Left hindlimb (tissue), 1 donor: ENCODE data around the gene DCANP1.
A peak's percentile ranks its signal among the peaks of the same experiment; 100 is the strongest.

Source experiments
- DNase-seq: peaks from one replicate; pipeline ENCODE4 v3.0.0-alpha.2; 2018

The DCANP1 gene

DNA sequence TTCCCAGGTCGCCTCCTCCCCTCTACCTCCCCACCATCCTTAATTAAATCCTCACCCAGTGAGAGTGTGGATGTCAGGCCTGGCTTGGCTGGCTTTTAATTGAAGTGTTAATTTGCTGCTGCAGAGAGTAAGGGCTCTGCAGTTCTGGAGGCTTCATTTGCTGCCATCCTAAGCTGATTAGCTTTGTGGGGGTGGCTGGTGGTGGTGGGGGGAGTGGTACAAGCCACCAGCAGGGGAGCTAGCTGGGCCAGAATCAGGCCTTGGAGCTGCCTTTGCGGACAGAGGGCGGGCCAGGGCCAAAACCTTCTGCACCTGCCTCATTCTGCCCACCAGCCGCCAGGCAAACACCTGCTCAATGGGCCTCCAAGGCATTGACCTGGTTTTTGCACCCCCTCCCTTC is 31.8 kb upstream of the DCANP1 start:
- DNase-seq, result no peak

DNA sequence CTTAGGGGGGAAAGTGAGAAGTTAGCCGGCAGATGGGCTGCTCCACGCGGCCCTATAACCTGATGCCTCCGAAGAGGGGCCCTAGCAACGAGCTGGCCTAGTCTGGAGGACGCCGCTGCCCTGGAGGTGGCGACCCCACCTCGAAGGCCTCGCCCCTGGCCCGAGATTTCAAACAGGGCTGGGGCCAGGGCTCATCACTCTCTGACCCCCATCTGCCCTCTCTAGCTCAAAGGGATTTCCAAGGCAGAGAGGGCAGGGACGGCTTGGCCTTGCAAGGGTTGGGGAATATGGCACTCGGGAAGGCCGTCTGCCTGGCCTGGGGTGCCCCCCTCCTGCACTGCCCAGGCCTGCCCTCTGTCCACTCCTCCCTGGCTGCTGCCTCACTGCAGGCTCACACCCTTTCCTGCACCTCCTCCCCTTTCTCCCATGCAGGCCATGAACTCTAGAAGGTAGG is 30.5 kb upstream of the DCANP1 start:
- no peak for DNase-seq

DNA sequence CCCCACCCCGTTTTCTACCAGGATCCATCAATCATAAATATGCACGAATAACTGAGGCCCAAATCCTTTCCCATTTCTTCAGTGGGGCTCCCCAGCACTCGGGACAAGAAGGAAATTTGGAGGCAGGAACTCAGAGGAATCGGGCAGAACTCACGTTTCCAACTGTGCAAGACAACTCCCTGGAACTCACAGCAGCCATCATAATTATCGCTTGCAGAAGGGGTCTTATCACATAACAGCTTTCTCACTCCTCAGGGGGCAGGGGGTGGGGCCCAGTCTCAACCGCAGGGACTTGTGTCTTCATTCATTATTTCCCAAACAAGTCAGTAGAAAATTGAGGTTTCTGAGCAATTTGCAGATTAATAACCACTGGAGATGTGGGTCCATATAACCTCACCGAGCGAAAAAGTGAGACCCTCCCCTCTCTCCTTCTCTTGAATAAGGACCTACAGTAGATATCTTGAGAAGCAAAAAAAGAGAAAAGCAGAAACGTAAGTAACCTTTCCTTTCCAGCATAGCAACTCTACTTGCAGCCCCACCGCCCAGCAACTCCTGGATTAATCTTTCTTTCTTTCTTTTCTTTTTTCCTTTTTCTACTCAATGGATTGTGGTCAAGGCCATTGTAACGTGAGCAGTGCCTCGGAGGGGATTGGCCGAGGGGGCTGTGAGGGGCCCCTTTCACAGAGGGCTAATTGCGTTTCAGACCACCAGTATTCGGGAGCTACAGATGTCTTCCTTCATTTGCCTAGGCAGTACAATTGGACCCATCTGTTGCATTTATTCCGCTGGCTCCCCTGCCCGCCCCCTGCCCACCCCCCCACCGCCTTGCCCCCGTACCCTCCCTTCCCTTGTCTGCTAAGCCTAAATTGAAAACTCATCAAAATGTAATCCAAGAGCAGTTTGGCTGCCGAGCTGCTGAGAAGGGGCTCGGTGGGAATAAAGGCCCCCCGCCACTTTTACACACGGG is 29.8 kb upstream of the DCANP1 start:
- DNase-seq, result no peak

DNA sequence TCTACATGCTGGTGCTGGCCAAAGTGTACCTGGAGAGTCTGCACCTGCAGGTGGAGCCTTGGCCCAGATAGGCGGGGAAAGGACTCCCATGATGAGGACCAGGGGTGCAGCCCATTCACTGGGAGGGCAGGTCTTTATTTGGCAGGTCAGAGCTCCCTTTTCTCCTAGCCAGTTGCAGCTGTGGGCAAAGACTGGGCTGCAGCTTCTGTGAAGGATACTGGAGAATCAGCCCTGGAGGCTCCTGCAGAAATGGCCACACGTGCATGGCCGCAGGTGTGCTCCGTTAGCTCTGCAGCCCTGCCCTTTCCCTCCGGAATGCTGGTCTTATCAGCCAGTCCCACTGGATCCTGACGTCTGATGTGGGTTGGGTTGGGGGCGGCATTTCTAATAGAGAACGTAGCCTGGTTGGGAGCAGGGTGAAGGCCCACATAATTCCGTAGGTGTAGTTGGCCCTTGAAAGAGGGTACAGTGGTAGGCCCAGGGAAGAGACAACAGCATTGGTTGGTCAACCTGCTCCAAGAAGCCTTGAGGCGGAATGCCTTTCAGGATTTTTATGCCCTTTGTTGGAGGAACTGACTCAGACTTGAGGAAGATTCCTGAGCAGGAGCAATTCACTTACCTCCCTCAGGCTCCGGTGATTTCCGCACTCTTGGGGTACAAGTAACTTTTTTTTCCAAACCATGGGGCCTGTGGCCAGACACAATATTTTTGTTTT is 27.0 kb upstream of the DCANP1 start:
- no peak for DNase-seq

DNA sequence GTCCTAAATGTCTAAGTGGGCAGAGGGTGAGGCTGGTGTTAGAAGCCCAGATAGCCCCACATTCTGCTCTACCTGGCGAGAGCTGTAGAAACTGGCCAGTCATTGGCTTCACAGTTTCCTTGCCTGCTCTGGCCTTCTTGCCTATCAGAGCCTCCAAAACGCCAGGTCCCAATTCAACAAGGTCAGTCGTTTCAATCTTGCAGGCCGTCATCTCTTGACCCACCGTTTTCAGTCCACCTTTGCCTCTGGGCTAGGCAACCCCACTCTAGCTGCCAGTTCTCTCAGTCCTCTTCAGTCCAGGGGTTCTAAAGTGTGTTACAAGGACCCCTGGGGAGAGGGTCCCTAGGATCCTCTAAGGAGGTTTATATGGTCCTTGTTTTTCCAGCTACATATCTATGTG is 25.0 kb upstream of the DCANP1 start:
- DNase-seq, result no peak

DNA sequence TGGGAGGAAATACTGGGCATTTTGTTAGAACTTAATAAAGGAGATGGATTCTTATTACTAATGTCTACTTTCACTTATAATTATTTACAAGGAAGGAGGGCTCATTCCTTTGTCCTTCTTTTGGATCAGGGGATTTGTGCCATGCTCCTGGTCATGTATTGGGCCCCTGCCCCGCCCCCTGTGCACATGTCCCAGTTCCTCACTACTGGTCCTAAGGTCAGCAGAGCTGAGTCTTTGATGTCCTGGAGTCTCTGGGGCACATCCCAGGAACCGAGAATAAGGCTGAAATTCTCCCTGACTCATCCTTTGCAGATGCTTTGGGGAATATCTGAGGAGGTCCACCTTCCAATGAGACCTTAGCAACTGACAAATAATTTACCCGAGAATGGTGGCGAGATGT is 24.6 kb upstream of the DCANP1 start:
- no peak for DNase-seq

DNA sequence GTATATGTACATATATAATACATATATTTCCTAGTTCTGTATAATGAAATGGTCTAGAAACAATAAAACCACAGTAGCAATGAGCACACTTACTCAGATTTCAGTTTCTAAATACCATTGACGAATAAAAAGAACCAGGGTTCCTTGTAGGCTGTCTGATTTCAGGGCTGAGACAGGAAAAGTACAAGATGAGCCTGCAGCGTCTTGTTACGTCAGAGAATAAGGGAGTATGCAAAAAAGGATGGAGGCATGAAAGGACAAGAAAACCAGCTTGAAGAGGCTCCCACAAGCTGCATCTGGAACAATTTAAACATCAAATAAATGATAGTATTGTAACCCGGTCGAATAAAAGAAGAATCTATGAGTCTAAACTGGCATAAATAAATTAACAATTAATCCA is 22.8 kb upstream of the DCANP1 start:
- no peak for DNase-seq

DNA sequence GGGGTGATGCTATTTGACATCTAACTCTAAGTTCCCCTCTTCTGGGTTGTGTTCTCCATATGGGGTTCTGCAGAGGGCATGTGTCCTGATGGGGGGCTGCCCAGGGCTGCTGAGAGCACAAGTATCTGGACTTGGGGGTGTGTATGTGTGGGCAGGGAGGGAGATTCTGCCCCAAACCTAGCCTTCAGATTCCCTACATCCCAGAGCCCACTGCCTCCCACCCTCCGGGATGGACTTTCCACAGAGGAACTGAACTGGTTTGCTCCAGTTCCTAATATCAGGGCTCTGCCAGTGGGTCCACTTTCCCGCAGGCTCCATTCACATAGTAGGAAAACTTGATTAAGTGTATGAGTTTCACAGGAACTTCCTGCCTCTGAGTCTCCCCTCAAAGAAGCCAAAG is 21.4 kb upstream of the DCANP1 start:
- DNase-seq, result no peak

DNA sequence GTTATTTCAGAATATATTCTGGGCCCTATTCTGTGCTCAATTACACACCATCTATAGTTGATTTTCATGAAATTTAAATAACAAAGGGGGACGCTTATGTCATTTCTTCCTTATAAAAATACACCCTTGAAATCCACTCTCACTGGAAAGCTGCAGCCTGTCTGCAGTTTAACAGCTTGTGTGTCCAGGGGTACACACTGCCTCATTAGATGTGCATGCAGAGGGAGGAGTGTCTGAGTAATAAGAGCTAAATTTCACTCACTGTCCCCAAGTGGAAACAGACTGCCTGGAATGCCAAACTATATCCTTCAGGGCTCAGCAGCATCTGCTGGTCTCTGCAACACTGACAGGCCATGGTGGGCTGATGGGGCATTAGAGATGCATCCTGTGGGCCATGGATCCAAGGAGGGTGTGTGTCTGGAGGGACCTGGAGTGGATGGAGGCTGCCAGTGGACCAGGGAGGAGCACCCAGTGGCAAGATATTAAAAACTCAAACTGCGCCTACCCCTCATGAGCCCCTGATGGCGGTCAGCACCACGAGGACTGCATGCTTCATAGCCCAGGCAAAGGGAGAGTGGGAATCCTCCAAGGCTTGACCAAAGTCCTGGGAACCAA is 20.8 kb upstream of the DCANP1 start:
- DNase-seq, result no peak

DNA sequence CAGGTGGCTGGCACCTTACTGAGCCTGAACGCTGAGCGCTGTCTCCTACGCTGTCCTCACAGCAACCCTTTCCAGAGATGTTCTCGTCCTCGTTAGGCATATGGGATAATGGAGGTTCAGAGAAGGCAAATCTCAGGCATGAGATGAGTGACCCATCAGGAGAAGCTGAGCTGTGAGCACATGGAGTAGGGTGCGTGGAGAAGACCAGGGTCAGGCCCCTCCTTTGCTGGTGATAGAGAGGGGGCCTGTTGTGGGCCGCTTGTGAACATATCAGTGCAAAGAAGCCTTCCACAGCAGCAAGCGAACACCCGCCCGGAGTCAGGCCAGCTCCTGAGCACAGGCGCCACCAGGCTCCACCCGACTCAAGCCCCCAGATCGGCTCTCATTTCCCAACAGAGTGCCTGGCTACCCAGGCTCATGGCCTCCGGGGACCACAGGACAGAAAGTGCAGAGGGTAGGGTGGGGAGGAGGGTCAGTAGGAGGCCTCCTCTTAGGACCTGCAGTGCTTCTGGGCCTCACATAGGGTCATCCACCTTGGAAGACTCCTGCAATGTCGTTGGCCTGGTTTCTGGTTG is 20.0 kb upstream of the DCANP1 start:
- DNase-seq, result no peak

DNA sequence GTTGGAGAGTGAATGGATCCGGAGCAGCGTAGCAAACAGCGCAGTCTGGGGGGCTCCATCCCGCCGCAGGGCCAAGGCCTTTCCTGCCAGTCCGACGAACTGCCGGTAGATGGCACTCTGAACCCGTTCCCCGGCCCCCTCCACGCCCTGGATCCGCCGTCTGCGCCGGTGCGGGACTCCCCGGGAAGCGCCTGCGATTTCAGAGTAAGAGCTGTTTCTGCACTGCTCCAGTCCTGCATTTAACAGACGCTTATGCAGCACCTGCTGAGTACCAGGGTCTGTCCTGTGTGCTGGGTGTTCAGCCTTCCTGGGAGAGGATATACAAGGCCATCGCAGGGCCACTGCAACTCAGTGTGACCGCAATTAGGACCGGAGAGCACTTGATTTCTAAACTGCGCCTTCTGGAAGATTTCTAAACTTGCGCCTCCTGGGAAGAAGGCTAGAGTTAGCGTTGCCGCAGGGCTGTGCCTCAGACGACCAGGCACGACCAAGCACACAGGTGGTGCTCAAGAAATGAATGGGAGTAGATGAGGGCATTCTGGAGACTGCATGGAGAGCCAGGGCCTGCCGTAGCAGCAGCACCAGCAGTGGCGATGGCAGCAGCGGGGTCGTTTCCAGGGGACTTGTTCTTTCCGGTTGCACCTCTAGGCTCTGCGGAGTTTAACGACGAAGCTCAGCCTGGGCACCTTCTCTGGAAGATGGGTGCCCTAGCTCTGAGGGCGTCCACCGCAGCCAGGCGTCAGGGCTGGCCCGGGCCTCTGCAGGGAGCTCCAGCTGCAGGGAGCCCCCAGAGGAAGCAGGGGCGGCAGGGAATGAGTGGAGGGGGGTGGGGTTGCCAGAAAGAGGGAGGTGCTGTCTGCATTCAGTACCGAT is 19.3 kb upstream of the DCANP1 start:
- DNase-seq, result peak; percentile 85

DNA sequence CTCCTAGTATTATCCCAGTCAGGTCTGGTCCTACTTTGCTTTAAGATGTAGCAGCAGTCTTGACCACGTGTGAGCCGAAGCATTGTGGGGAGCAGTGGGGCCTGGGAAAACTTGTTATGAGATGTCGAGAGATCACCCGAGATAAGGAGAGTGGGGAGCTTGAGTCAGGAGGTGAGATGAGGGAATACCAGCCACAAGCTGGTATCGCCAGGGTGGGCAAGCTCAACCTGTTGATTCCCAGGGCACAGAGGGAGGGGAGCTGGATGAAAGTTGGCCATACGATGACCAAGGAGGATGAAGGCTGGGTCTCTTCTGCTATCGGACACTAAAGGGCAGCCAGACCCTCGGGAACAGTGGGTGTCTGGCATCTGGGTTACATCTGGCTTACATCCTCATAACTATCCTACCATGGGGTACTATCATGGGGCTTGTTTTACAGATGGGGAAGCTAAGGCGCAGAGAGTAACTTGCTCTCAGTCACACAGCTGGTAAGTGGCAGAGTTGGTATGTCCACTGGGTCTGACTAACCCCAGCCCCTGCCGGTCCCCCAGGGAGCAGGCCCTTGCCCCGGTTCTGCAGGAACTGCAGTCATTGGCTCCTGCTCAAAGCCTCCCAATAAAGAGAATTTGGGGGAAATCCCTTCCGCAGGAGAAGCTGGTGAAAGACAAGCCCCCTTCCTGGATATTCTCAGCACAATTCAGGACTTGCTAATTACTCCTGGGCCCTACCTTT is 18.4 kb upstream of the DCANP1 start:
- no peak for DNase-seq

DNA sequence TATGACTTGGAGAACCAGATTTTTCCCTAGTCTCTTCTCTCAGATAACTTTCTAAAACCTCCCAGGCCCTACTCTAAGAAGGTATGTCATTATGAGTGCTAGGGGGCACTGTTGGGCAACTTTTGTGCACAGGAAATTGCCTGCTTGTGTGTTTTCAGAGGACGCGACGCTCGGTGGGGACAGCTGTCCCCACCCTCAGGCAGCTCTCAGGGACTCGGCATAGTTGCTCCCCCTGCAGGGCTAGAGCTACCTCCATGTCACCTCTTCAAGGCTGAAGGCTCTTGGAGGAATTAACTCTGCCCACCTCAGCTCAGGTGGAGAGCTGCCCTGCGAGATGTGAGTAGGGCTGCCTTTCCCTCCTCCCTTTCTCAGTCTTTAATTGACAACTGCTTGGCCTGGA is 15.2 kb upstream of the DCANP1 start:
- no peak for DNase-seq

DNA sequence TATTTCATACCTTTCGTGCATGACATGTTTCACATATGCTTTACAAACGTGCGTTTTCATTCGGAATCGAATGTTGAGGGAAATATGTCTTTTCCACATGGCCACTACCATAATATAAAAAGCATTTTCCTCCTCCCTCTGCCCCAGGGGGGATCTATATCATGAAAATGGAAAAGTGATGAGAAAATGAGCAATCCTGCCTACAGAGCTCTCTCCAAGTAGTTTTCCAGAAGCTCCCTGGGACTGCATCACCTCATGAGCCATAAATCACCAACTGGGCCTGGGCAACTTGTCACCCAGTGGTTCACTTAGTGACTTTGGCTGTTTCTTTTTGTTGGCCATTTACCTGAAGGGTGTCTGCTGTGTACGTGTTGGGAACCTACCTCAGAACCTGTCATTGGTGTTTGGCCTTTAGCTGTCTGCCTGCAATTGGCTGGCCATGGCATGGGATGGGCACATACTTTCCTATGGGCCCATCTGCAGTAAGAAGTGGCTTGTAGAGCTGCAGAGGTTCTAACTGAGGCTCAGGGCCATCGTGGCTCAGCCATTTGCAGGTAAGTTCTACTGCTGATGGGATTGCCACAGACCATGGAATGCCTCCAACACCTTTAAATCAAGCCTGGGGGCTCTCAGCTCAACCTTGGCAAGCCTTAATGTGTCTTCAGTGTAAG is 14.5 kb upstream of the DCANP1 start:
- no peak for DNase-seq

DNA sequence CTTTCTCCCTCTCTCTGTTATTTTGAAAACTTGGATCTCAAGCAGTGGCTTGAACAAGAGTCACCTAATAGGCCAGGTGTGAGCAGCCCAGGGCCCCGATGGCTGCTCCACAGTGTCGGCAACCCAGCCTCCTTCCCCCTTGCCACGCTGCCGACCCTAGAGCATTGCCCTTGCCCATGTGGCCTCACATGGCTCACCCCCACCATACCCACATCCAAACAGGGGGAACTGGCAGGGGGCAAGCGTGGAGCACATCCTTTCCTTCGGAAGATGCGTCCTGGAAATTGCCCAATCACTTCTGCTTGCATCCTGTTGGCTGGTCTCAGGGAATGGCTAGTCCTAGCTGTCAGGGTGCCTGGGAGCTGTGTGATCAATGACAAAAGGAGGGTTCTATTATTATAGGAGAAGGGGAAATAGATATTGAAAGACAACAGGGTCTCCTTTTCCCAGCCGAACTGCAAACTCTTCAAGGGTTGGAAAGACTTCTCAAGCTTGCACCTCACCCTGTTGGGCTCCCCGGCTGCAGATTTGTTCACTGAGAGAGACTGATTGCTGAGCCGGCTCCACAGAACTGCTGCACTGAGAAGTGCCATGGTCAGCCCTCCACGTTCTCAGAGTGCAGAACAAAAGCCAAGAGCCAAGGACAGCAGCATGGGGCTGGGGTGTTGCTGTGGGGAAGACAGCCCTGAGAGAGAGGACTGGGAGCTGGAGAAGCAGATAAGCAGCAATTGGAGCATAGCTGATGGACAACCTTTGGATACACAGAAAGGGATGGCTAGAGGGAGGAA is 13.3 kb upstream of the DCANP1 start:
- no peak for DNase-seq

DNA sequence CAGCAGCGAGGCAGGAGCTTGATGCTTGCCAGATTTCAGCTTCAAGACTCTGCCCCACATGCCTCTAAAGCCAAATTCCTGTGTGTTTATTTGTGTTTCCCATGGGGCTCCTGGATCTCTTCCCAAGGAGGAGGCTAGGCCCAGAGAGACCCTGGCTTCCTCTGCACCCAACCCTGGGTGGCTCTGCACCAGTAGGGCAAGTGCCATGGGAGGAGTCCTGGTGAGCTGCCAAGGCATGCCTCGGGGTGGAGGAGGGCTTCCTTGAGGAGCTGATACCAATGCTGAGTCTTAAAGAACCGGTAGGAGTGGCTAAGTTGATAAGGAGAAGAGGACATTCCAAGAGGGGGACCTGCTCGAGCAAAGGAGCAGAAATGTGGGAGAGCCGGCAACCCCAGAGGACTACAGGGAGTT is 11.8 kb upstream of the DCANP1 start:
- no peak for DNase-seq

DNA sequence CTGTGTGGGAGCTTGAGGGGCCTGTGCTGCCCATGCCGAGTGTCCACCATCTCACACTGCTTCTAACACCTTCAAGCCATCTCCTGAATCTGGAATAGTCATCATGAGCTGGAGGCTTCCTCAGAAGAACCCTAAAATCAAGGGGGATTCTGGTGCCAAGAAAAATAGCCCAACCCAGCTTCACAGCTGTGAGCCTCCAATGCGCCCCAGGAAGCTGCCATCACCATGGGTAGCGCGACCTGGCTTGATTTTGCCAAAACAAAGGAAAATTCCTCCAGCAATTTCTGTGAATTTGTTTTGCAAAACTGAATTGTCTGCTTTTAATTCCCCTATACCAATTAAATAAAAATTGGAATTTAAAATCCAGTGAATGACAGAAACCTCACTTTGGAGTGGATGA is 11.2 kb upstream of the DCANP1 start:
- DNase-seq, result no peak

DNA sequence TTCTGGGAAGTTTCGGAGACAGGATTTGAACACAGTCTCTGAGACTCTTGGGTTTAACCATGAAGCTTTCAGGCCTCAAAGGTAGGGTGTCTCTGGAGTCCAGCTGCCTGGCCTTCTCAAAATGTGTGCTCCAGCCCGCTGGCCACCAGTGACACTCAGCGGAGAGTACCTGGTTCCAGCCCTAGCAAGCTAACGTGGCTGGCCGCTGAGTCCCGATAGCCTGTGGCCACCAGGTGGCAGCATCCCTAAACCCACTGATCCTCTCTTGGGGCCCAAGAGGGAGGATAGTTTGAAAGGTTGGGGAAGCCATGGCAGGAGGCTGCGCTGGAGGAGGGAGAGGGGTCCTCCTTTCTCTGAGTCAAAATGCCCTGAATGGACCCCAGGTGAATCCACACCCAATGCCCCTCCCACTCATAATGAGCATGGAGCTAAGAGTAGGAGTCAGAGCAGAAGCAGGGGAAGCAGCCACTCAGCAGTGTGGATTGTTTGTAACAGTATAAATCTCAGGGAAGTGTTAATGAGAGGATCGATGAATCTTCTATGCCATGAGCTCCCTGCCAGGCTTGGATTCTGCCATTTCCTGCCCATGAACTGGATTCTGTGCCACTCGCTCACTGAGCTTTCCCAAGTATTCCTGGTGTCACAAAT is 10.4 kb upstream of the DCANP1 start:
- DNase-seq, result no peak

DNA sequence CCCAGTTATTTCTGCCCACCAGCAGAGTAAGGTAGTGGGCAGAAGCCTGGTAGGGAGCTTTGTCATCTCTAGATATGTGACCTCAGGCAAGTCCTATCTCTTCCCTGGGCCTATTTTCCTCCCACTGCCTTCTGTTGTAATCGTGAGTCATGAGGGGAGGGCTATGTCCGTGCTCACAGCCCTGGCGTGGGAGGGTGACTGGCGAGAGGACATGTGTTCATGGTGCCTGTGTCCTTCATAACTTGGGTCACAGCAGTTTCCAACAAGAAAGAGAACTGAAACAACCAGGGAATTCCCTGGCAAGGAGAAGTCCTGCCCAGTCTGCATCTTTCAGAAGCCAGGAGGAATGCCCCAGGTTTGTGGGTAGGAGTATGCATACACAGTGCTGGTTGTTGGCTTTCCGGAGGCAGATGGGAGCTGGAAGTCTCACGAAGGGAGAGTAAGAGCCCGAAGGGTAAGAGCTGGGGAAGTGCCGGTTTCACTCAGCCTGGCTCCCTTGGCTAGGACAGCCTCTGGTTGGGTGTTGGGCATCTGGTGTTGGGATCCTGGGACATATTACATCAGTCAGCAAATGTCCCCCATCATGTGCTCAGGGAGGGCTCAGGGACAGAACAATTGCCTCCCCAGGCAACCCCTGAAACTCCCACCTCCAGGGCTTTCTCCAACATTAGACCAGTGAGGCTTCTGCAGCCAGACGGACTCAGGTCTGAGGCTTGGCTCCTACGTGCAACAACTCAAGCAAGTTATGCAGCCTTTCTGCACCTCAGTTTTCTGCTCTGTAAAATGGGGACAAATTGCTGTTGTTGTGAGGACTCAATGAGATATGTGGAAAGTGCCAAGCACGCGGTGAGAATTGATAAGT is 9.3 kb upstream of the DCANP1 start:
- DNase-seq, result no peak
